NK-92 (cell line): ENCODE results near the gene JAKMIP3.
"Not testable (repeated sequence)": the region's sequence is repeated elsewhere in the genome, so short reads cannot be mapped to it uniquely, and the experiment has no call there.

Experiments used
- DNase-seq: peaks from one replicate; lab custom pipeline; 2025; ENCODE audit not compliant: unreplicated experiment; lab: John Stamatoyannopoulos, UW

The JAKMIP3 gene

GRCh38 chr10:132064082-132064755, 1.5 kb upstream of the JAKMIP3 start:
- DNase-seq: no peak

- no peak for DNase-seq
These were observed 842 bp upstream of the JAKMIP3 start for GRCh38 chr10:132064771-132065437.

- no peak for DNase-seq
These were observed 440 bp downstream of the JAKMIP3 start for GRCh38 chr10:132066186-132066585.

- no peak for DNase-seq
These were observed 1.1 kb downstream of the JAKMIP3 start for GRCh38 chr10:132066812-132067211.

GRCh38 chr10:132068431-132069121, 2.8 kb downstream of the JAKMIP3 start:
- no peak for DNase-seq

GRCh38 chr10:132069122-132069848, 3.5 kb downstream of the JAKMIP3 start:
- no peak for DNase-seq

- DNase-seq: no peak
These were observed 4.1 kb downstream of the JAKMIP3 start for GRCh38 chr10:132069849-132070182.

GRCh38 chr10:132070724-132071123, 5.0 kb downstream of the JAKMIP3 start:
- DNase-seq: no peak

- no peak for DNase-seq
These were observed 5.9 kb downstream of the JAKMIP3 start for GRCh38 chr10:132071667-132072066.

GRCh38 chr10:132075909-132076577, 10.3 kb downstream of the JAKMIP3 start:
- no peak for DNase-seq

- no peak for DNase-seq
These were observed 10.9 kb downstream of the JAKMIP3 start for GRCh38 chr10:132076578-132077081.

- DNase-seq: no peak
These were observed 11.3 kb downstream of the JAKMIP3 start for GRCh38 chr10:132077091-132077490.

GRCh38 chr10:132078746-132079345, 13.1 kb downstream of the JAKMIP3 start:
- DNase-seq: no peak

GRCh38 chr10:132084384-132084783, 18.6 kb downstream of the JAKMIP3 start:
- not testable (repeated sequence) for DNase-seq

GRCh38 chr10:132093236-132093635, 27.5 kb downstream of the JAKMIP3 start:
- DNase-seq: not testable (repeated sequence)

GRCh38 chr10:132094581-132095234, 29.0 kb downstream of the JAKMIP3 start:
- no peak for DNase-seq

- DNase-seq: no peak
These were observed 29.8 kb downstream of the JAKMIP3 start for GRCh38 chr10:132095403-132096113.

GRCh38 chr10:132096223-132096622, 30.5 kb downstream of the JAKMIP3 start:
- DNase-seq: no peak

- no peak for DNase-seq
These were observed 31.2 kb downstream of the JAKMIP3 start for GRCh38 chr10:132096863-132097478.
